Astrocyte (in vitro differentiated cells and primary cell): ENCODE data around the gene GRK6. TPM values are rescaled to one million over a fixed set of nuclear protein-coding genes. Genes with fewer than 3 reads are reported as not detected.

ENCODE experiments used
- DNase-seq: peaks from one replicate; pipeline ENCODE4 v3.0.0-alpha.2; 2010; ENCODE audit warnings: low read depth
- FAIRE-seq: peaks from 2 replicates; lab custom pipeline; 2011; peaks lifted over from hg19 to GRCh38; lab: Jason Lieb, UNC
- H2AFZ ChIP-seq: 2 replicates; pipeline ENCODE4 v1.6.0; 2012; ENCODE audit warnings: low read depth, low read length, inconsistent platforms
- H3K27ac ChIP-seq: 2 replicates; pipeline ENCODE4 v1.5.1; 2011; ENCODE audit warnings: low read depth, low read length, inconsistent platforms
- H3K27me3 ChIP-seq: 2 replicates; pipeline ENCODE4 v1.6.0; 2011; ENCODE audit warnings: low read length, inconsistent platforms; ENCODE audit not compliant: insufficient read depth
- H3K36me3 ChIP-seq: 2 replicates; pipeline ENCODE4 v1.5.1; 2011; ENCODE audit warnings: low read length, inconsistent platforms; ENCODE audit not compliant: insufficient read depth
- H3K4me1 ChIP-seq: 2 replicates; pipeline ENCODE4 v1.5.1; 2011; ENCODE audit warnings: low read length, inconsistent platforms; ENCODE audit not compliant: insufficient read depth
- H3K4me2 ChIP-seq: 2 replicates; pipeline ENCODE4 v1.6.0; 2012; ENCODE audit warnings: low read length, inconsistent platforms
- H3K4me3 ChIP-seq: 2 replicates; pipeline ENCODE4 v1.5.1; 2011; ENCODE audit warnings: low read depth, mild to moderate bottlenecking, low read length, inconsistent platforms; ENCODE audit not compliant: insufficient read depth
- H3K79me2 ChIP-seq: 2 replicates; pipeline ENCODE4 v1.6.0; 2012; ENCODE audit warnings: mild to moderate bottlenecking, low read length, inconsistent platforms; ENCODE audit not compliant: insufficient read depth
- H3K9ac ChIP-seq: 2 replicates; pipeline ENCODE4 v1.6.0; 2012; ENCODE audit warnings: mild to moderate bottlenecking, low read length, inconsistent platforms
- H3K9me3 ChIP-seq: 2 replicates; pipeline ENCODE4 v1.5.1; 2012; ENCODE audit warnings: low read depth, mild to moderate bottlenecking, low read length, inconsistent platforms; ENCODE audit not compliant: insufficient read depth
- H4K20me1 ChIP-seq: 2 replicates; pipeline ENCODE4 v1.6.0; 2012; ENCODE audit warnings: low read length, inconsistent platforms; ENCODE audit not compliant: insufficient read depth
- H3K27ac Mint-ChIP-seq: one replicate; pipeline ENCODE4 v1.8.0; 2021; ENCODE audit warnings: mild to moderate bottlenecking, mixed read lengths; ENCODE audit not compliant: unreplicated experiment
- H3K27me3 Mint-ChIP-seq: one replicate; pipeline ENCODE4 v1.8.0; 2021; ENCODE audit warnings: low read depth, mixed read lengths; ENCODE audit not compliant: unreplicated experiment
- H3K36me3 Mint-ChIP-seq: one replicate; pipeline ENCODE4 v1.8.0; 2021; ENCODE audit warnings: low read depth, mixed read lengths; ENCODE audit not compliant: unreplicated experiment
- H3K4me1 Mint-ChIP-seq: one replicate; pipeline ENCODE4 v1.8.0; 2021; ENCODE audit warnings: low read depth, mixed read lengths; ENCODE audit not compliant: unreplicated experiment
- H3K4me3 Mint-ChIP-seq: one replicate; pipeline ENCODE4 v1.8.0; 2021; ENCODE audit warnings: mild to moderate bottlenecking, moderate library complexity, mixed read lengths; ENCODE audit not compliant: unreplicated experiment
- H3K9me3 Mint-ChIP-seq: one replicate; pipeline ENCODE4 v1.8.0; 2021; ENCODE audit warnings: mild to moderate bottlenecking, mixed read lengths; ENCODE audit not compliant: unreplicated experiment
- EZH2 ChIP-seq: IDR thresholded peaks from 2 replicates; pipeline ENCODE4 v1.6.1; 2012; ENCODE audit warnings: mild to moderate bottlenecking, low read length, inconsistent platforms; ENCODE audit not compliant: insufficient read depth
- total RNA-seq: library from RNA; stranded (reverse); gene quantifications from 2 replicates; pipeline ENCODE4 v1.2.1, GENCODE V29; 2021
- TF ChIP-seq, protein P1 (sequence below): IDR thresholded peaks from 2 replicates; pipeline ENCODE4 v1.5.1; 2011; ENCODE audit warnings: low read depth, mild to moderate bottlenecking, inconsistent platforms, low read length, moderate library complexity; ENCODE audit not compliant: insufficient read depth

Gene GRK6
- total RNA-seq, 1 donor from 2014 or later: 25.9 TPM

DNA sequence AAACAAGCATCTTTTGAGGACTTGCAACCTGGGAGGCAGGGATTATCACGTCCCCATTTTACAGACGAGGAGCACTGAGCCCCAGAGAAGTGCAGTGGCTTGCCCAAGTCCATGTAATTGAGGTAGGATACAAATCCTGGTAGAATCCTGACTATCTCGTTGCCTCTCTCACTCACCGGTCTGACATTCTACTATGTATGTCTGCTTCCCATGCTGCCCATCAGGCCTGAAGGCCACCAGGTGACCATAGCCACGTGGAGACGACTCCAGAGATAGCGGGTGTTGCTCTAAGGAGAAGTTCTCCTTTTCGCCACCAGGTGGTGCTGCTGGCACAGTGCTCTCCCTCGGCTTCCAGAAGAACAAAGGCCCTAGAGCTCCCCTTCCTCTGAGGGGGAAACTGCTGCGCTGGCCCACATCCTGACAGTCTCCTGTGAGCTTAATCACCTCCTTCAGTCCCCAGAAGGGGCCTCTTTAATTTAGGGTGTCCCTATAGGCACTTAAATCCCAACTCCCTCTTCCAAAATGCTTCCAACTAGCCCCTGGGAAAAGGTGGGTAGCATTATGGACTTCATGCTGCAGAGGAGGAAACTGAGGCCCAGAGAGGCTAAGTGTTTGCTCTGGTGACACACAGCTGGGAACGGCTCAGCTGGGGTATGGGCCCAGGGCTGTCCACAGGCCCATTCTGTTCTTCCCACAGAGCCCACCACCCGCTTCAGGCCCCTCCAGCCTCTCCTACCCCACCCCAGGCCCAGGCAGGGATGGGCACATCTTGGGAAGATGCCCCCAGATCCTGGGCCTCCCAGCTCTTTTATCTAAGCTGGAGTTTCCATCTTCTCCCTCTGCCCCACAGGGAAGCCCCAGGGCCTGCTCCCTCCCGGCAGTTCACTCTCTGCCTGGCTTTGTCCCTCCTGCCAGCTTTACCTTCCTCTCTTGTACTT, 35.8 kb upstream of the GRK6 start:
- Histone ChIP-seq H3K79me2 (no peaks in the 10 kb centered on the region), H3K9me3 (no peaks in the 10 kb centered on the region), H3K36me3 (no peaks in the 10 kb centered on the region), H3K4me2 (peak overlapping the region; percentile 77), H3K4me3 (no peak overlapping the region), H3K9ac (peak overlapping the region; percentile 53), H3K27me3 (no peaks in the 10 kb centered on the region), H2AFZ (peak overlapping the region; percentile 64), H4K20me1 (peaks cover 17% of the 10 kb centered on the region), H3K27ac (no peak overlapping the region), H3K4me1 (peaks cover 19% of the 10 kb centered on the region)
- Mint-ChIP-seq H3K27me3 (peaks cover 34% of the 10 kb centered on the region), H3K9me3 (peaks cover 1% of the 10 kb centered on the region), H3K4me1 (peaks cover 23% of the 10 kb centered on the region), H3K36me3 (no peaks in the 10 kb centered on the region), H3K27ac (peak overlapping the region; percentile 86), H3K4me3 (peak overlapping the region; percentile 54)
- TF ChIP-seq EZH2: no peak
- TF ChIP-seq, protein P1, sequence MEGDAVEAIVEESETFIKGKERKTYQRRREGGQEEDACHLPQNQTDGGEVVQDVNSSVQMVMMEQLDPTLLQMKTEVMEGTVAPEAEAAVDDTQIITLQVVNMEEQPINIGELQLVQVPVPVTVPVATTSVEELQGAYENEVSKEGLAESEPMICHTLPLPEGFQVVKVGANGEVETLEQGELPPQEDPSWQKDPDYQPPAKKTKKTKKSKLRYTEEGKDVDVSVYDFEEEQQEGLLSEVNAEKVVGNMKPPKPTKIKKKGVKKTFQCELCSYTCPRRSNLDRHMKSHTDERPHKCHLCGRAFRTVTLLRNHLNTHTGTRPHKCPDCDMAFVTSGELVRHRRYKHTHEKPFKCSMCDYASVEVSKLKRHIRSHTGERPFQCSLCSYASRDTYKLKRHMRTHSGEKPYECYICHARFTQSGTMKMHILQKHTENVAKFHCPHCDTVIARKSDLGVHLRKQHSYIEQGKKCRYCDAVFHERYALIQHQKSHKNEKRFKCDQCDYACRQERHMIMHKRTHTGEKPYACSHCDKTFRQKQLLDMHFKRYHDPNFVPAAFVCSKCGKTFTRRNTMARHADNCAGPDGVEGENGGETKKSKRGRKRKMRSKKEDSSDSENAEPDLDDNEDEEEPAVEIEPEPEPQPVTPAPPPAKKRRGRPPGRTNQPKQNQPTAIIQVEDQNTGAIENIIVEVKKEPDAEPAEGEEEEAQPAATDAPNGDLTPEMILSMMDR: peak; percentile 94
- DNase-seq (peak; percentile 54), FAIRE-seq (no peak)

DNA sequence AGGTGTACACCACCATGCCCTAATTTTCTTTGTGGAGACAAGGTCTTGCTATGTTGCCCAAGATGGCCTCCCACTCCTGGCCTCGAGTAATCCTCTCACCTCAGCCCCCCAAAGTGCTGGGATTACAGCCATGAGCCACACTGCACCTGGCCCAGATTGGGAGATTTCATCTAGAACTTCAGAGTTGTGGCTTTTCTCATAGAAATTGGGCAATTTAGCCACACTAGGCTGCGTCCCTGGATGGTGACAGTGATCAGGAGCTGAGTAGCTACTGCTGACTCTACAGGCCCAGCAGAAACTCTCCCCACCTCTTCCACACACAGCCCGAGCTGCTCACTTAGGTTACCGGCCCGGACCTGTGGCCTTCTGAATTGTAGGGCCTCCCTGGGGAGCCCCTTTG, 33.7 kb upstream of the GRK6 start:
- Mint-ChIP-seq H3K9me3 (peaks cover 1% of the 10 kb centered on the region), H3K4me3 (no peak overlapping the region), H3K27me3 (peaks cover 42% of the 10 kb centered on the region), H3K4me1 (peaks cover 23% of the 10 kb centered on the region), H3K27ac (no peak overlapping the region), H3K36me3 (no peaks in the 10 kb centered on the region)
- H4K20me1 ChIP-seq: peaks cover 17% of the 10 kb centered on the region
- H3K27me3 ChIP-seq: peaks cover 6% of the 10 kb centered on the region
- no peak overlapping the region for H3K27ac ChIP-seq
- H3K9ac ChIP-seq: no peak overlapping the region
- H2AFZ ChIP-seq: no peak overlapping the region
- H3K4me2 ChIP-seq: no peak overlapping the region
- peaks cover 19% of the 10 kb centered on the region for H3K4me1 ChIP-seq
- DNase-seq: no peak
- H3K4me3 ChIP-seq: no peak overlapping the region
- H3K79me2 ChIP-seq: no peaks in the 10 kb centered on the region
- H3K36me3 ChIP-seq: no peaks in the 10 kb centered on the region
- no peak for FAIRE-seq
- TF ChIP-seq EZH2: no peak
- H3K9me3 ChIP-seq: no peaks in the 10 kb centered on the region

DNA sequence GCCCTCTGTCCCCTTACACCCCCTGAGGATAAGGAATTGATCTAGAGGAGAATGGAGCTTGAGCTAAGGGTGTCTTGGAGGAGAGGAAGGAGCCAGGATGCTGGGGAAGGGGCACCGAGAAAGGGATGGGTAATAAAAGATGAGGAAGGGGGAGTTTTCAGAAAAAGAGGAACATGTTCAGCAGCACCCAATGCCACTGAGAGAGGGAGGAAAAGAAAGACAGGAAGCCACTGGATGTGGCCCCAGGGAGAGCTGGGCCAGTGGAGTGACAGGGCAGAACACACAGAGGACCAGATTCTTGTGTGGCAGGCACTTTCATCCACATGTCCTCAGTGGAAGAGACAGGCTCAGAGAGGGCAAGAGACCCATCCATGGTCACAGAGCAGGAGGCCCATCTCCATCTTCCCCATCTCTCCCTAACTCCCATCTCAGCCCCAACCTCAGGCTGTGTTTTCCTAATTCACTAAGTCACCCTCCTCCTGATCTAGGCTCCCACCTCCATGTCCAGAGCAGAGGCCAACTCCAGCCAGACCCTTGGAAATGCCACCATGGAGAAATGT, 33.2 kb upstream of the GRK6 start:
- TF ChIP-seq EZH2: no peak
- TF ChIP-seq, protein P1: no peak

More for the DNA sequence above, 33.2 kb upstream of the GRK6 start:
- no peak overlapping the region for H3K4me3 Mint-ChIP-seq
- Histone ChIP-seq H2AFZ (no peak overlapping the region), H3K9ac (no peak overlapping the region), H3K4me1 (peaks cover 19% of the 10 kb centered on the region), H3K27me3 (peaks cover 6% of the 10 kb centered on the region), H4K20me1 (peaks cover 17% of the 10 kb centered on the region), H3K9me3 (no peaks in the 10 kb centered on the region), H3K4me2 (no peak overlapping the region), H3K4me3 (no peak overlapping the region), H3K79me2 (no peaks in the 10 kb centered on the region), H3K27ac (no peak overlapping the region), H3K36me3 (no peaks in the 10 kb centered on the region)
- peaks cover 22% of the 10 kb centered on the region for H3K4me1 Mint-ChIP-seq
- no peak for DNase-seq
- FAIRE-seq: no peak
- peaks cover 1% of the 10 kb centered on the region for H3K9me3 Mint-ChIP-seq
- H3K27ac Mint-ChIP-seq: no peak overlapping the region
- no peaks in the 10 kb centered on the region for H3K36me3 Mint-ChIP-seq
- peaks cover 40% of the 10 kb centered on the region for H3K27me3 Mint-ChIP-seq
